Measurements from ENCODE around the gene FZR1. TPM values are rescaled to one million over a fixed set of nuclear protein-coding genes. Genes with fewer than 3 reads are reported as not detected.
A peak's percentile ranks its signal among the peaks of the same experiment; 100 is the strongest.

FZR1 gene
- total and polyA plus RNA-seq, 2 of the 13 experiments (the other 11 are each of a cell fraction or from before 2014, with no cell fraction given), result 29.0 to 30.8 TPM

DNA sequence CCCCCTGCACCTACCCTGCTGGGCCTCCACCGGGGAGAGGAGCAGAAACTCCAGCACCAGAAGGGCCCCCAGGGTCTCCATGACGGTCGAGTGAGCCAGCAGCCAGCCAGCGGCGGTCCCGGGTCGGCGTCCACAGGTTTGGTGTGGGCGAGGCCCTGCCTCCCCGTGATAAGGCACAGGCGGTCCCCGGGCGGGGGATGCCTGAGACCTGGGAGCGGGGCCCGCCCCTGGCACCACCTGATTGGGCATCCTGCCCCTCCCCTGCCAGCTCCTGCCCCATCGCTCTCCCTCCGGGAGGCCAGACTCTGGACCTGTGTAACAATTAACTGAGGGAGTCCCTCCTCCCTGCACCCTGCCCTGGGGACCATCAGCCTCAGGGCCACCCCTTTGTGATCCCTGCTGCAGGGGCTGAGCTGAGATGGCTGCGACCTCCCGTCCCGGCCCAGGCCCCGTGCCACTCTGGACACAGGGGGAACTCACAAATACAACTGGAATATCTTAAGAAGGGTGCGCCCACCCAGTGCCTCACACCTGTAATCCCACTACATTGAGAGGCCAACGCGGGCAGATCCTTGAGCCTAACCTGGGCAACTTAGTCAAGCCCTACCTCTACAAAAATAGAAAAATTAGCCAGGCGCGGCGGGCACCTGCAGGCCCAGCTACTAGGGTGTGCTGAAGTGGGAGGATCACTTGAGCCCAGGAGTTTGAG, 25.6 kb upstream of the FZR1 start, which contains the start of gene SMIM24 (continued):
- TF ChIP-seq ATM (IDR thresholded peaks at IDR 0.05; ENCODE audit: borderline replicate concordance) (no peak), NR2C2 (CRISPR knock-in tag; IDR thresholded peaks at IDR 0.05; ENCODE audit: borderline replicate concordance) (no peak), AGO1 (IDR thresholded peaks at IDR 0.05; ENCODE audit: low read depth, low read length, poor library complexity, severe bottlenecking) (no peak), KLF15 (CRISPR knock-in tag; IDR thresholded peaks at IDR 0.05; ENCODE audit: borderline replicate concordance) (no peak), GLI4 (CRISPR knock-in tag; IDR thresholded peaks at IDR 0.05; ENCODE audit: borderline replicate concordance) (no peak), PHF20 (CRISPR knock-in tag; IDR thresholded peaks at IDR 0.05) (peak; percentile 52; the same call in 1 of the 2 replicates), MTA3 (CRISPR knock-in tag; IDR thresholded peaks at IDR 0.05) (no peak), ZNF17 (CRISPR knock-in tag; IDR thresholded peaks at IDR 0.05) (no peak), MYC (CRISPR knock-in tag; IDR thresholded peaks at IDR 0.05; ENCODE audit: borderline replicate concordance) (no peak; the same call in 1 of the 2 replicates), ZC3H4 (CRISPR knock-in tag; IDR thresholded peaks at IDR 0.05; ENCODE audit: borderline replicate concordance) (no peak), SAFB2 (CRISPR knock-in tag; IDR thresholded peaks at IDR 0.05; ENCODE audit: borderline replicate concordance, low read depth) (peak; percentile 38; the same call in 1 of the 2 replicates), NFYB (CRISPR knock-in tag; IDR thresholded peaks at IDR 0.05) (peak; percentile 61), ZNF335 (CRISPR knock-in tag; IDR thresholded peaks at IDR 0.05) (no peak), ZNF281 (CRISPR knock-in tag; IDR thresholded peaks at IDR 0.05; ENCODE audit: borderline replicate concordance) (no peak), HCFC1 (IDR thresholded peaks at IDR 0.05; ENCODE audit: low read depth, low read length) (no peak), CBX1 (IDR thresholded peaks at IDR 0.05; ENCODE audit: low read depth) (no peak), ZNF33A (CRISPR knock-in tag; IDR thresholded peaks at IDR 0.05; ENCODE audit: borderline replicate concordance) (no peak), KLF6 (CRISPR knock-in tag; IDR thresholded peaks at IDR 0.05) (no peak), HDAC2 (CRISPR knock-in tag; IDR thresholded peaks at IDR 0.05) (peak; percentile 45; the same call in 1 of the 2 replicates), TEAD3 (CRISPR knock-in tag; optimal IDR thresholded peaks at IDR 0.05; ENCODE audit: borderline replicate concordance) (peak; percentile 49), NR0B2 (CRISPR knock-in tag; IDR thresholded peaks at IDR 0.05) (no peak), THRA (CRISPR knock-in tag; IDR thresholded peaks at IDR 0.05; ENCODE audit: borderline replicate concordance) (no peak)
- TF ChIP-seq, protein P1, sequence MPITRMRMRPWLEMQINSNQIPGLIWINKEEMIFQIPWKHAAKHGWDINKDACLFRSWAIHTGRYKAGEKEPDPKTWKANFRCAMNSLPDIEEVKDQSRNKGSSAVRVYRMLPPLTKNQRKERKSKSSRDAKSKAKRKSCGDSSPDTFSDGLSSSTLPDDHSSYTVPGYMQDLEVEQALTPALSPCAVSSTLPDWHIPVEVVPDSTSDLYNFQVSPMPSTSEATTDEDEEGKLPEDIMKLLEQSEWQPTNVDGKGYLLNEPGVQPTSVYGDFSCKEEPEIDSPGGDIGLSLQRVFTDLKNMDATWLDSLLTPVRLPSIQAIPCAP (CRISPR knock-in tag; IDR thresholded peaks at IDR 0.05; ENCODE audit: low read depth), result no peak

Data from HepG2 (cell line).